Nucleus accumbens (tissue), 56 donors: ENCODE data around the gene ZNF106.
A peak's percentile ranks its signal among the peaks of the same experiment; 100 is the strongest.

Source experiments
- DNase-seq, 56 donors: peaks; one replicate each; lab custom pipeline; 2025; lab: John Stamatoyannopoulos, UW

Gene ZNF106

DNA sequence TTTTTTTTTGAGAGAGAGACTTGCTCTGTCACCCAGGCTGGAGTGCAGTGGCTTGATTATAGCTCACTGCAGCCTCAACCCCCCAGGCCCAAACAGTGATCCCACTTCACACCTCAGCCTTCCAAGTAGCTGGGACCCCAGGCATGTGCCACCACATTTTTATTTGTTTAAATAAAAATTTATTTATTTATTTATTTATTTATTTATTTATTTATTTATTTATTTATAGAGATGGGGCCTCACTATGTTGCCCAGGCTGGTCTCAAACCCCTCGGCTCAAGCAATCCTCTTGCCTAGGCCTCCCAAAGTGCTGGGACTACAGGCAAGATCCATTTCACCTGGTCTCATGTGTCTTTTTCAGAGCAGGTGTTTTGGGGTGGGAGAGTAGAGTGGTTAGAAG is 116.1 kb downstream of the ZNF106 start:
- DNase-seq, result no peak

DNA sequence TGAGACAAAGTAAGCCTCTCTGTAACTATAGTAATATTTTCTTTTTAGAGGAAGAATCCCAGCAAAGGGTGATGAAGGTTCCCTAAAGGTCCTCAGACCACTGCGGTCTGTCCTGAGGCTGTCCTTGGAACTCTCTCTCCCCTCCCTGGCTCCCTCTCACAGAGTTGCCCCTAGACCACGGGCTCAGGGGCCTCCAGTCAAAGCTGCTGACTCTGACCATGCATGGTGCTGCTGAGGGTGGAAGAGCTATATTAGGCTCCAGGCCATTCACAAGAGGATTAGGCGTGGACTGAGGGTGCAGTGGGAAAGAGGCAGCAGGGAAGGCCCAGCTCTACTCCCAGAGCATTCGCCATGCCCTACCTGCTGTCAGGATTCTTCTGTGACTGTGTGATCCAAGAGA is 117.0 kb downstream of the ZNF106 start:
- DNase-seq, result no peak

- peak in 4 of 56 donors; percentile 5 to 11 (median 7) for DNase-seq
These were observed 117.7 kb downstream of the ZNF106 start for GRCh38 chr15:42373274-42373673.

DNA sequence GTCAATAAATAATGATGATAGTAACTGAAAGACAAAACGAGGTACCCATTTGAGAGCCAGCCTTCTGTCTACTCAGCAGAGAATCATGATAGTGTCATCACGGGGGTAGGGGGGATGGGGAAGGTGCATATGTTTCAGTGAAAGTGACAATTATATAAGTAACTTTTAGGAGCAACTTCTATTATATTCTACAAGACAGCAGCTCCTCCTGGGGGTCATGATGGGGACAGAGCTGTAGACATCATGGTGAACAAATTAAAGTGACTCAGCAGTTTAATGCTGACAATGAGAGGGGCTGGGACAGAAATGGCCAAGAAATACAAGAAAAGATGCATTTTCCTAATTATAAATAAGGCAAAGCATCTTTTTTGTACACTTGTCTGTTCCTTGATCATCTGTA is 119.8 kb downstream of the ZNF106 start:
- DNase-seq, result no peak

DNA sequence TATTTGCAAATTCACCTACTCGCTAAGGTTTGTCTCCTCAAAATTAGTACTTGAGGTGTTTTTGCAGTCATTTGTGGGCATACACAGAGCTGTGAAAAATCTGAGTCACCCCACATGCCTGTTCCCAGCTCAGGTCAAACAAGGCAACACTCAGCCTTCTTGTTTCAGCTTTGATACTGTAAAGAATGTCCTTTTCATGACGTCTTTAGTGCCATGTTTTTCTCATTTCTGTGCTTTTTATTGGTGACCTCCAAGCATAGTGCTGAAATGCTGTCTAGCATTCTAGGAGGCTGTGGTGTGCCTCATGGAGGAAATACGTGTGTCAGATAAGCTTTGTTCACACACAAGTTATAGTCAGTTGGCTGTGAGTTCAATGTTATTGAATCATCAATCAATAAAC is 122.8 kb downstream of the ZNF106 start:
- no peak for DNase-seq

DNA sequence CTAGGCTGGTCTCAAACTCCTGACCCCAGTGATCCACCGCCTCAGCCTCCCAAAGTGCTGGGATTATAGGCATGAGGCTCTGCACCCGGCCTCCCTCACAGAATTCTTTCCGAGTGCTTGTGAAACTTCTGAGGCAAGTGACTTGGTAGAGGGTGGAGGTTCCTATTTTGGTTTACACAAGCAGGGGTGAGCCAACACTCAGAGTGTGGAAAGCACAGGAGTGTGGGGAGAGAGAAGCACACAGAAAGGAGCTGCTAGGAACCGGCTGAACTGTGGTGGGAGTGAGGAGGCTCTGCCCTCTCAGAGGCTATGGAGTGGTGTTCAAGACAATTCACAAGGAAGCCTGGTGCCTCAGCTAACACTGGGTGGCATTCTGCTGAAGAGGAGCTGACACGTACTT is 123.9 kb downstream of the ZNF106 start:
- DNase-seq, result no peak

- no peak for DNase-seq
These were observed 124.9 kb downstream of the ZNF106 start for GRCh38 chr15:42365921-42366550.

DNA sequence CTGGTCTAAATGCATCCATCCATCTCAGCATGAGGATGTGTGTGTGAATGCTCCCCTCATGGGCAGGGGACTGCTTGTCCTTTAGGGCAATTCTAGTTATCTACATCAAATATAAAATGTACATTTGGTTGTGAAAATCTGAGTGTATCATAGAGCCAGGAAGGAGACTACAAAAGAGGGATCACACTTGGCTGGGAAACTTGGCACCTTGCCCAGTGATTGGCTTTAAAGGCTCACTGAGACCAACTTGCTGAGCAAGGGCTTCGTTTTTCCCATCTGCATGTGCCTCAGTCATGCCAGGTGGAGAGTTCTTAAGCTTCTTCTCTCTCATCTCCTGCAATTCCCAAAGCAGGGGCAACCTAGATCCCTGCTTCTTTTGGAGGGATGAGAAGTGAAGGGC is 126.4 kb downstream of the ZNF106 start:
- DNase-seq, result peak in 14 of 56 donors; percentile 2 to 66 (median 10)

- DNase-seq, result no peak
These were observed 127.0 kb downstream of the ZNF106 start for GRCh38 chr15:42363942-42364341.

- DNase-seq, result no peak
These were observed 127.5 kb downstream of the ZNF106 start for GRCh38 chr15:42363487-42363886.
